H1 (cell line): Measurements from ENCODE around the gene DCBLD1. TPM values are rescaled to one million over a fixed set of nuclear protein-coding genes. Genes with fewer than 3 reads are reported as not detected.

ENCODE experiments used
- CTCF ChIA-PET: fragments of 300-600 bp; sonication (Branson Sonifier 250); formaldehyde crosslinking; loops from one replicate; lab custom pipeline; 2021; ENCODE audit not compliant: partially characterized antibody; lab: Charles Lee
- POLR2A ChIA-PET: fragments of 300-600 bp; sonication (Branson Sonifier 250); formaldehyde crosslinking; loops from one replicate; lab custom pipeline; 2021; ENCODE audit warnings: inconsistent platforms; ENCODE audit not compliant: partially characterized antibody; lab: Charles Lee
- DNase-seq, 2 experiments: peaks; one replicate each; pipeline versions ENCODE4 v3.0.0 to v3.0.0-alpha.2; 2010 to 2022; ENCODE audit warnings: low spot score in 2 of 2, low read depth in 1 of 2, mixed read lengths in 1 of 2
- FAIRE-seq: peaks from 2 replicates; lab custom pipeline; 2011; peaks lifted over from hg19 to GRCh38; lab: Jason Lieb, UNC
- H2AFZ ChIP-seq: 2 replicates; pipeline ENCODE4 v1.8.1; 2012; ENCODE audit warnings: low read length, inconsistent platforms
- H2AK5ac ChIP-seq: 2 replicates; pipeline ENCODE4 v1.6.1; 2013; ENCODE audit warnings: low read depth, low read length
- H2BK120ac ChIP-seq: replicated peaks from 2 replicates; pipeline ENCODE3; 2013; ENCODE audit warnings: low read depth, low read length, inconsistent platforms
- H2BK12ac ChIP-seq: 2 replicates; pipeline ENCODE4 v1.6.1; 2013; ENCODE audit warnings: low read depth, low read length
- H2BK15ac ChIP-seq: 2 replicates; pipeline ENCODE4 v1.6.1; 2013; ENCODE audit warnings: low read length
- H2BK20ac ChIP-seq: 2 replicates; pipeline ENCODE4 v1.6.1; 2013; ENCODE audit warnings: low read length
- H2BK5ac ChIP-seq: 2 replicates; pipeline ENCODE4 v1.6.1; 2013; ENCODE audit warnings: low read depth, low read length
- H3K14ac ChIP-seq: 2 replicates; pipeline ENCODE4 v1.6.1; 2013; ENCODE audit warnings: inconsistent platforms; ENCODE audit not compliant: insufficient read length
- H3K18ac ChIP-seq: 2 replicates; pipeline ENCODE4 v1.6.1; 2013; ENCODE audit warnings: low read length; ENCODE audit errors: extremely low read depth
- H3K23ac ChIP-seq: 2 replicates; pipeline ENCODE4 v1.6.1; 2013; ENCODE audit warnings: inconsistent platforms; ENCODE audit not compliant: insufficient read length
- H3K23me2 ChIP-seq: 2 replicates; pipeline ENCODE4 v1.6.1; 2013; ENCODE audit warnings: low read depth, low read length
- H3K27ac ChIP-seq: 2 replicates; pipeline ENCODE4 v1.6.1; 2011; ENCODE audit warnings: low read depth, low read length, inconsistent platforms
- H3K27me3 ChIP-seq, 4 experiments: replicated peaks in 1 of 4; 1 replicate in 1 of 4; 2 replicates in 3 of 4; pipeline versions ENCODE4 v1.6.1 to v1.8.1; 2011 to 2013; ENCODE audit warnings: low read length in 3 of 4, mild to moderate bottlenecking in 3 of 4, inconsistent platforms in 2 of 4, mixed read lengths in 2 of 4, moderate library complexity in 1 of 4; ENCODE audit not compliant: control insufficient read depth in 3 of 4, insufficient read depth in 3 of 4; ENCODE audit errors: extremely low read depth in 1 of 4
- H3K36me3 ChIP-seq, 4 experiments: 2 replicates each; pipeline versions ENCODE4 v1.6.1 to v1.8.1; 2011 to 2013; ENCODE audit warnings: mild to moderate bottlenecking in 4 of 4, low read length in 3 of 4, moderate library complexity in 2 of 4, control low read depth in 1 of 4, inconsistent platforms in 1 of 4; ENCODE audit not compliant: insufficient read depth in 4 of 4, control insufficient read depth in 2 of 4
- H3K4ac ChIP-seq: replicated peaks from 2 replicates; pipeline ENCODE3; 2013; ENCODE audit warnings: low read length, low read depth, mixed read lengths, inconsistent platforms; ENCODE audit not compliant: insufficient read length
- H3K4me1 ChIP-seq, 4 experiments: replicated peaks in 1 of 4; 1 replicate in 1 of 4; 2 replicates in 3 of 4; pipeline versions ENCODE4 v1.6.1 to v1.8.1; 2011 to 2013; ENCODE audit warnings: low read length in 3 of 4, inconsistent platforms in 2 of 4, mixed read lengths in 1 of 4; ENCODE audit not compliant: insufficient read depth in 4 of 4, control insufficient read depth in 3 of 4
- H3K4me2 ChIP-seq, 2 experiments: 2 replicates each; pipeline versions ENCODE4 v1.6.1 to v1.8.1; 2011 to 2013; ENCODE audit warnings: low read depth in 2 of 2, low read length in 2 of 2, control low read depth in 1 of 2, inconsistent platforms in 1 of 2, mild to moderate bottlenecking in 1 of 2; ENCODE audit not compliant: insufficient read depth in 1 of 2
- H3K4me3 ChIP-seq, 4 experiments: fragments of 200-600, 300-600 bp in 1 of 4; sonication (generic), shearing (Covaris generic), sonication (Bioruptor Twin) in 1 of 4; 2 replicates each; pipeline versions ENCODE4 v1.5.1 to v1.8.1; 2011 to 2016; ENCODE audit warnings: low read length in 4 of 4, low read depth in 3 of 4, control low read depth in 2 of 4, inconsistent platforms in 2 of 4, mild to moderate bottlenecking in 2 of 4, mixed read lengths in 1 of 4, moderate library complexity in 1 of 4; ENCODE audit not compliant: insufficient read depth in 2 of 4; ENCODE audit errors: extremely low read depth in 1 of 4
- H3K56ac ChIP-seq: replicated peaks from 2 replicates; pipeline ENCODE3; 2013; ENCODE audit warnings: low read depth, mild to moderate bottlenecking, mixed read lengths, low read length, inconsistent platforms; ENCODE audit not compliant: insufficient read length
- H3K79me1 ChIP-seq: 2 replicates; pipeline ENCODE4 v1.6.1; 2013; ENCODE audit warnings: low read depth, low read length, control low read depth
- H3K79me2 ChIP-seq, 2 experiments: 2 replicates each; pipeline versions ENCODE4 v1.6.1 to v1.8.1; 2012 to 2013; ENCODE audit warnings: low read length in 2 of 2, mild to moderate bottlenecking in 2 of 2, inconsistent platforms in 1 of 2; ENCODE audit not compliant: insufficient read depth in 2 of 2, control insufficient read depth in 1 of 2
- H3K9ac ChIP-seq, 4 experiments: replicated peaks in 1 of 4; 1 replicate in 1 of 4; 2 replicates in 3 of 4; pipeline versions ENCODE4 v1.6.1 to v1.8.1; 2011 to 2013; ENCODE audit warnings: low read depth in 3 of 4, low read length in 3 of 4, control low read depth in 2 of 4, mild to moderate bottlenecking in 2 of 4, moderate library complexity in 2 of 4, inconsistent platforms in 1 of 4; ENCODE audit errors: extremely low read depth in 1 of 4
- H3K9me3 ChIP-seq, 2 experiments: 2 replicates each; pipeline versions ENCODE4 v1.6.1 to v1.8.1; 2012 to 2013; ENCODE audit warnings: mild to moderate bottlenecking in 2 of 2, moderate library complexity in 2 of 2, control low read depth in 1 of 2, inconsistent platforms in 1 of 2, low read depth in 1 of 2, low read length in 1 of 2, mixed read lengths in 1 of 2; ENCODE audit not compliant: insufficient read depth in 2 of 2
- H4K20me1 ChIP-seq, 2 experiments: replicated peaks in 1 of 2; 2 replicates each; pipeline versions ENCODE3 to v1.8.1; 2011 to 2013; ENCODE audit warnings: inconsistent platforms in 2 of 2, low read length in 2 of 2, mild to moderate bottlenecking in 1 of 2; ENCODE audit not compliant: insufficient read depth in 2 of 2, control insufficient read depth in 1 of 2
- H4K5ac ChIP-seq: 2 replicates; pipeline ENCODE4 v1.6.1; 2013; ENCODE audit warnings: low read length, low read depth, mixed read lengths, inconsistent platforms; ENCODE audit not compliant: insufficient read length
- H4K8ac ChIP-seq: 2 replicates; pipeline ENCODE4 v1.8.0; 2013; ENCODE audit warnings: mild to moderate bottlenecking, moderate library complexity, low read length, inconsistent platforms; ENCODE audit not compliant: insufficient read depth; ENCODE audit errors: extremely low read depth
- H4K91ac ChIP-seq: replicated peaks from 2 replicates; pipeline ENCODE3; 2013; ENCODE audit warnings: low read length, mixed read lengths, inconsistent platforms; ENCODE audit not compliant: insufficient read length
- RNF2 ChIP-seq: fragments of 200-900, 300-1000 bp; sonication (generic); IDR thresholded peaks from 2 replicates; pipeline ENCODE4 v1.7.1; 2016; ENCODE audit warnings: borderline replicate concordance, low read depth, mild to moderate bottlenecking, antibody characterized with exemption, low read length; ENCODE audit not compliant: poor library complexity, severe bottlenecking; ENCODE audit errors: missing control alignments
- WGBS, 2 experiments: shearing (Covaris generic) in 1 of 2; methylation state at CpG; one replicate each; pipeline versions ENCODE4 v1.1.6 to v1.1.7; 2013 to 2015; ENCODE audit warnings: low lambda C conversion rate in 2 of 2, mixed read lengths in 2 of 2, inconsistent platforms in 1 of 2, low coverage in 1 of 2, missing lambda C conversion rate in 1 of 2; ENCODE audit not compliant: insufficient replicate concordance in 2 of 2, insufficient coverage in 1 of 2, insufficient read length in 1 of 2; ENCODE audit errors: extremely low coverage in 1 of 2, missing lambda C conversion rate in 1 of 2; 5-methylcytosine and 5-hydroxymethylcytosine counted together
- polyA plus RNA-seq, 7 experiments: library from polyadenylated mRNA; depleted of rRNA in 3 of 7; stranded (reverse) in 5 of 7; unstranded in 2 of 7; fragments of >200 nt in 5 of 7; fragments of 200-250 nt in 2 of 7; gene quantifications; 1 replicate in 5 of 7; 2 replicates in 1 of 7; 4 replicates in 1 of 7; pipeline versions ENCODE4 v1.2.1 to v1.2.3, GENCODE V29; 2011 to 2013; ENCODE audit warnings: missing spikeins in 2 of 7, mixed read lengths in 2 of 7
- total RNA-seq: library from RNA; stranded (reverse); fragmentation: NEBNext Ultra II Directional; extraction: Animal tissue kit (Norgen Biotek cat#: 25700); gene quantifications from 2 replicates; pipeline ENCODE4 v1.2.1, GENCODE V29; 2021

The DCBLD1 gene
- total and polyA plus RNA-seq, 2 of the 8 experiments (the other 6 are each of a cell fraction or from before 2014, with no cell fraction given) = 3.9 to 11.2 TPM

DNA sequence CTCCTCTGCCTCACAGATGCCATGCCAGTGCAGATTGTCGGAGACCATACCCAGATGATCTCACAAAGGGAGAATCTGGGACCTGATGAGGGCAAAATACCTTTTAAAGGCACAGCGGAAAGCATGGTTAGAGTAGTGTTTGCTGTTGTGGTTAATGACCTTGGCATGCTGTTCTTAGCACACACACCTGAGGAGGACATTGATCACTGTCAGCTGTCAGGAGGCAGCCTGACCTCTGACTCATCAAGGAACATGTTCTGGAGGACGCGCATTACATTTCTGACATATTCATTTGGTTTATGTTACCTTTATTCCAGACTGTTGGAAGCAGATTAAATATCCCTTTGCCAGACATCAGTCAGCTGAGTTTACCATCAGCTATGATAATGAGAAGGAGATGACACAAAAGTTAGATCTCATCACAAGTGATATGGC, 62.7 kb downstream of the DCBLD1 start:
- no peak overlapping the region for H2BK120ac ChIP-seq
- FAIRE-seq = no peak

More for the DNA sequence above, 62.7 kb downstream of the DCBLD1 start:
- Histone ChIP-seq H3K79me1 (no peaks in the 10 kb centered on the region), H3K56ac (no peak overlapping the region), H4K8ac (no peak overlapping the region), H2BK20ac (no peak overlapping the region), H4K20me1 (peaks cover 0 to 2% of the 10 kb centered on the region in 2 experiments), H3K79me2 (no peaks in the 10 kb centered on the region), H3K23ac (no peak overlapping the region), H3K18ac (no peak overlapping the region), H3K9me3 (no peaks in the 10 kb centered on the region), H3K4ac (no peak overlapping the region), H3K9ac (no peak overlapping the region), H3K4me2 (no peak overlapping the region), H3K27me3 (no peaks in the 10 kb centered on the region; a peak in 1 of 7 replicates), H4K91ac (no peak overlapping the region), H2AFZ (no peak overlapping the region), H2BK12ac (no peak overlapping the region), H4K5ac (no peak overlapping the region), H3K27ac (no peak overlapping the region), H2BK5ac (no peak overlapping the region), H3K36me3 (peaks cover 0 to 3% (median 0%) of the 10 kb centered on the region in 4 experiments; a peak in 1 of 8 replicates), H3K4me1 (peaks cover 0 to 6% (median 3%) of the 10 kb centered on the region in 4 experiments; a peak in 5 of 7 replicates), H3K14ac (no peak overlapping the region), H2BK15ac (no peak overlapping the region), H2AK5ac (no peak overlapping the region), H3K4me3 (no peak overlapping the region), H3K23me2 (no peaks in the 10 kb centered on the region)
- POLR2A ChIA-PET = interaction anchor here (0.8 kb wide), 1 partner anchor 62 kb away, joined by 3 read pairs; no protein-coding TSS in a partner anchor
- 92% methylated on average over 4 of the region's 4 CpGs; no CpG with 5 or more reads in 1 of the 2 experiments for WGBS, 2 experiments
- TF ChIP-seq RNF2 = no peak
- CTCF ChIA-PET = interaction anchor here (0.9 to 2.7 kb wide), 4 partner anchors 11 to 96 kb away, joined by 3 to 8 read pairs (median 4); no protein-coding TSS in a partner anchor
- DNase-seq = no peak
